Measurements from ENCODE around the gene PBX3. TPM values are rescaled to one million over a fixed set of nuclear protein-coding genes. Genes with fewer than 3 reads are reported as not detected.

Gene PBX3
- total and polyA plus RNA-seq, 8 donors, result 8.9 to 36.8 (median 21.5) TPM

- H3K4me1 ChIP-seq, result no peaks in the 10 kb centered on the region
- no peaks in the 10 kb centered on the region for H3K27me3 ChIP-seq
- H3K36me3 ChIP-seq, result no peaks in the 10 kb centered on the region
- H3K4me3 ChIP-seq, result no peak overlapping the region
- intact Hi-C loops (cut with DNase I), result no loop called here
- no peak for FAIRE-seq
- no peak for ATAC-seq
- 94 to 99% methylated on average over 2 of the region's 2 CpGs for WGBS, 2 donors
- no peak for DNase-seq
- H3K27ac ChIP-seq, result no peak overlapping the region
- no peaks in the 10 kb centered on the region for H3K9me3 ChIP-seq
- no peak for TF ChIP-seq CTCF (IDR thresholded peaks at IDR 0.05)
Observed at GRCh38 chr9:125782718-125783117, 35.5 kb downstream of the PBX3 start.

- H3K4me3 ChIP-seq, result no peak overlapping the region
- H3K9me3 ChIP-seq, result no peaks in the 10 kb centered on the region
- no peak overlapping the region for H3K27ac ChIP-seq
- H3K27me3 ChIP-seq, result no peaks in the 10 kb centered on the region
- whole genome bisulfite sequencing, 2 donors, result 90 to 95% methylated on average over 6 of the region's 6 CpGs
- FAIRE-seq, result no peak
- no peak for ATAC-seq
- no peak for TF ChIP-seq CTCF (IDR thresholded peaks at IDR 0.05)
- DNase-seq, result no peak
- H3K4me1 ChIP-seq, result no peaks in the 10 kb centered on the region
- intact Hi-C loops (cut with DNase I), result no loop called here
- no peaks in the 10 kb centered on the region for H3K36me3 ChIP-seq
Observed at GRCh38 chr9:125784286-125785049, 37.3 kb downstream of the PBX3 start.

- TF ChIP-seq CTCF (IDR thresholded peaks at IDR 0.05), result no peak
Observed at GRCh38 chr9:125785248-125785751, 38.1 kb downstream of the PBX3 start.

GRCh38 chr9:125787715-125788114, 40.5 kb downstream of the PBX3 start:
- no peak for TF ChIP-seq CTCF (IDR thresholded peaks at IDR 0.05)

More at GRCh38 chr9:125785248-125785751, 38.1 kb downstream of the PBX3 start:
- no peaks in the 10 kb centered on the region for H3K27me3 ChIP-seq
- H3K4me3 ChIP-seq, result no peak overlapping the region
- WGBS, 2 donors, result 82 to 85% methylated on average over 5 of the region's 5 CpGs
- H3K4me1 ChIP-seq, result no peaks in the 10 kb centered on the region
- no peaks in the 10 kb centered on the region for H3K9me3 ChIP-seq
- no peaks in the 10 kb centered on the region for H3K36me3 ChIP-seq
- H3K27ac ChIP-seq, result no peak overlapping the region
- FAIRE-seq, result no peak
- intact Hi-C loops (cut with DNase I), result no loop called here
- DNase-seq, result no peak
- ATAC-seq, result peak in 2 of 4 donors; percentile 32 to 46

GRCh38 chr9:125789196-125789595, 42.0 kb downstream of the PBX3 start:
- intact Hi-C loops (cut with DNase I), result no loop called here

More at GRCh38 chr9:125787715-125788114, 40.5 kb downstream of the PBX3 start:
- 95 to 96% methylated on average over 1 of the region's 1 CpG for WGBS, 2 donors
- Histone ChIP-seq H3K4me3 (no peak overlapping the region), H3K27ac (no peak overlapping the region), H3K27me3 (no peaks in the 10 kb centered on the region), H3K4me1 (no peaks in the 10 kb centered on the region), H3K36me3 (no peaks in the 10 kb centered on the region), H3K9me3 (no peaks in the 10 kb centered on the region)
- no peak for FAIRE-seq
- intact Hi-C loops (cut with DNase I), result no loop called here
- ATAC-seq, result no peak
- no peak for DNase-seq

More at GRCh38 chr9:125789196-125789595, 42.0 kb downstream of the PBX3 start:
- H3K36me3 ChIP-seq, result no peaks in the 10 kb centered on the region
- DNase-seq (no peak), ATAC-seq (no peak), FAIRE-seq (no peak)
- H3K4me1 ChIP-seq, result no peaks in the 10 kb centered on the region
- H3K4me3 ChIP-seq, result no peak overlapping the region
- no peaks in the 10 kb centered on the region for H3K9me3 ChIP-seq
- no peak overlapping the region for H3K27ac ChIP-seq
- TF ChIP-seq CTCF (IDR thresholded peaks at IDR 0.05), result no peak
- no peaks in the 10 kb centered on the region for H3K27me3 ChIP-seq

Measured in pancreas (tissue), 10 donors.